ENCODE data around the gene PARD3.

DNA sequence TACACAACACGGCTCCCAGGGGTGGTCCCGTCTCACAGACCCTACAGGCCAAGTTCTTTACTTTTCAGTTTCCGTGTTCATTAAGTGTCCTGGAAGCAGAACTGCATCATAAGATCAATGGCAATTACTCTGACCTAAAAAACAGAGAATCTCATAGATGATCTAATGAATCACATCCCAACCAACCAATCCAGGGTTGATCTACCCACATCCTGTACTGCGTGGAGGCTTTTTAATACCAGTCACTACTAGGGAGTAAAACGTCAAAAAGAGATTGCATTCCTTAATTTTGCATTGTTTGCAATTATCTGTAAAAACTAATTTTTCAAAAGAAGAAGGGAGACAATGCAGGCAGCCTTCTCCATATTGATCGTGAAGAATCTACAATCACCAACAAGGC lies 72.6 kb downstream of the PARD3 start:
- no peak for TF ChIP-seq EP300 (IDR thresholded peaks at IDR 0.05)
- no peak for TF ChIP-seq CTCF (IDR thresholded peaks at IDR 0.05)
